MCF 10A (cell line): ENCODE results near the gene SCN8A. TPM values are rescaled to one million over a fixed set of nuclear protein-coding genes. Genes with fewer than 3 reads are reported as not detected.

Experiments
- BruUV-seq: library from RNA; stranded (reverse); fragments of 400-500 nt; replicated peaks from 2 replicates; lab custom pipeline; 2021; lab: Mats Ljungman, UMichigan
- CTCF ChIA-PET: fragments of 300-600 bp; sonication (Branson Sonifier 250); formaldehyde crosslinking; extraction: SDS; loops from one replicate; lab custom pipeline; 2021; ENCODE audit warnings: antibody characterized with exemption, inconsistent platforms; lab: Yijun Ruan, JAX
- POLR2A ChIA-PET: fragments of 300-600, 350-650 bp; sonication (Branson Sonifier 250); formaldehyde crosslinking; extraction: SDS; loops from one replicate; lab custom pipeline; 2020; ENCODE audit warnings: antibody characterized with exemption, inconsistent platforms; lab: Yijun Ruan, JAX
- DNase-seq: peaks from one replicate; pipeline ENCODE4 v3.0.0-alpha.2; 2018; ENCODE audit not compliant: unreplicated experiment
- H3K27ac Mint-ChIP-seq: one replicate; pipeline ENCODE4 v1.8.0; 2022; ENCODE audit warnings: mild to moderate bottlenecking, low read depth, mixed read lengths; ENCODE audit not compliant: unreplicated experiment
- H3K27me3 Mint-ChIP-seq: one replicate; pipeline ENCODE4 v1.8.0; 2022; ENCODE audit warnings: mixed read lengths; ENCODE audit not compliant: insufficient read depth, unreplicated experiment
- H3K36me3 Mint-ChIP-seq: one replicate; pipeline ENCODE4 v1.8.0; 2022; ENCODE audit warnings: mild to moderate bottlenecking, moderate library complexity, mixed read lengths; ENCODE audit not compliant: insufficient read depth, unreplicated experiment
- H3K4me1 Mint-ChIP-seq: one replicate; pipeline ENCODE4 v1.8.0; 2022; ENCODE audit warnings: mixed read lengths; ENCODE audit not compliant: insufficient read depth, unreplicated experiment
- H3K4me3 Mint-ChIP-seq: one replicate; pipeline ENCODE4 v1.8.0; 2022; ENCODE audit warnings: mild to moderate bottlenecking, moderate library complexity, mixed read lengths; ENCODE audit not compliant: unreplicated experiment
- H3K9me3 Mint-ChIP-seq: one replicate; pipeline ENCODE4 v1.8.0; 2022; ENCODE audit warnings: mixed read lengths; ENCODE audit not compliant: unreplicated experiment
- intact Hi-C: fragments of 100-400 bp; cut with micrococcal nuclease; formaldehyde crosslinking; loops from 2 replicates; pipeline ENCODE4 v1.14.1; 2022
- total RNA-seq: library from RNA; stranded (reverse); gene quantifications from 2 replicates; pipeline ENCODE4 v1.2.3, GENCODE V29; 2022
- TF ChIP-seq, protein P1 (sequence below): fragments of 200-600 bp; IDR thresholded peaks from one replicate; pipeline ENCODE4 v1.8.0; 2022; ENCODE audit warnings: antibody characterized with exemption, mild to moderate bottlenecking; ENCODE audit not compliant: unreplicated experiment

The SCN8A gene
- total RNA-seq, 1 experiment from 2014 or later: 0.70 TPM

DNA sequence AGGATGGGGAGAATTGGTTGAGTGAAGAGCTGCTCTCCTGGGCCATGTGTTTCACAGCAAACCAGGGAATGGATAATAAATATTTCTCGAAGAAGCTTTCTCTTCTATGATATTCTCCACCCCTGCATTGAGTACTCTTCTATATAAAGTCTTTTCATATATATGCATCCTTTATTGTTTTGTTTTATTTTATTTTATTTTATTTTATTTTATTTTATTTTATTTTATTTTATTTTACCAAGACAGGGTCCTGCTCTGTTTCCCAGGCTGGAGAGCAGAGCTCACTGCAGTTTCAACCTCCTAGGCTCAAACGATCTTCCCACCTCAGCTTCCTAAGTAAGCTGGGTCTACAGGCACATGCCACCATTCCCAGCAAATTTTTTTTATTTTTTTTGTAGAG lies 85.8 kb downstream of the SCN8A start:
- intact Hi-C loops: loop anchor here (5.0 kb wide), 2 partner anchors 145 kb away; no protein-coding TSS in a partner anchor
- TF ChIP-seq, protein P1, sequence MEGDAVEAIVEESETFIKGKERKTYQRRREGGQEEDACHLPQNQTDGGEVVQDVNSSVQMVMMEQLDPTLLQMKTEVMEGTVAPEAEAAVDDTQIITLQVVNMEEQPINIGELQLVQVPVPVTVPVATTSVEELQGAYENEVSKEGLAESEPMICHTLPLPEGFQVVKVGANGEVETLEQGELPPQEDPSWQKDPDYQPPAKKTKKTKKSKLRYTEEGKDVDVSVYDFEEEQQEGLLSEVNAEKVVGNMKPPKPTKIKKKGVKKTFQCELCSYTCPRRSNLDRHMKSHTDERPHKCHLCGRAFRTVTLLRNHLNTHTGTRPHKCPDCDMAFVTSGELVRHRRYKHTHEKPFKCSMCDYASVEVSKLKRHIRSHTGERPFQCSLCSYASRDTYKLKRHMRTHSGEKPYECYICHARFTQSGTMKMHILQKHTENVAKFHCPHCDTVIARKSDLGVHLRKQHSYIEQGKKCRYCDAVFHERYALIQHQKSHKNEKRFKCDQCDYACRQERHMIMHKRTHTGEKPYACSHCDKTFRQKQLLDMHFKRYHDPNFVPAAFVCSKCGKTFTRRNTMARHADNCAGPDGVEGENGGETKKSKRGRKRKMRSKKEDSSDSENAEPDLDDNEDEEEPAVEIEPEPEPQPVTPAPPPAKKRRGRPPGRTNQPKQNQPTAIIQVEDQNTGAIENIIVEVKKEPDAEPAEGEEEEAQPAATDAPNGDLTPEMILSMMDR: no peak
- ChIA-PET POLR2A (interaction anchor here (0.6 to 1.3 kb wide), 4 partner anchors 10 to 1099 kb away, joined by 3 to 5 read pairs (median 3); no protein-coding TSS in a partner anchor), CTCF (interaction anchor here (0.5 to 1.7 kb wide), 8 partner anchors 9 to 392 kb away, joined by 3 to 7 read pairs (median 3); no protein-coding TSS in a partner anchor)
- H3K27me3 Mint-ChIP-seq: peaks cover 34% of the 10 kb centered on the region
- peaks cover 7% of the 10 kb centered on the region for H3K4me1 Mint-ChIP-seq
- H3K9me3 Mint-ChIP-seq: no peaks in the 10 kb centered on the region
- no TSS peak for BruUV-seq
- H3K36me3 Mint-ChIP-seq: no peaks in the 10 kb centered on the region
- no peak for DNase-seq
- no peak overlapping the region for H3K4me3 Mint-ChIP-seq
- no peak overlapping the region for H3K27ac Mint-ChIP-seq

DNA sequence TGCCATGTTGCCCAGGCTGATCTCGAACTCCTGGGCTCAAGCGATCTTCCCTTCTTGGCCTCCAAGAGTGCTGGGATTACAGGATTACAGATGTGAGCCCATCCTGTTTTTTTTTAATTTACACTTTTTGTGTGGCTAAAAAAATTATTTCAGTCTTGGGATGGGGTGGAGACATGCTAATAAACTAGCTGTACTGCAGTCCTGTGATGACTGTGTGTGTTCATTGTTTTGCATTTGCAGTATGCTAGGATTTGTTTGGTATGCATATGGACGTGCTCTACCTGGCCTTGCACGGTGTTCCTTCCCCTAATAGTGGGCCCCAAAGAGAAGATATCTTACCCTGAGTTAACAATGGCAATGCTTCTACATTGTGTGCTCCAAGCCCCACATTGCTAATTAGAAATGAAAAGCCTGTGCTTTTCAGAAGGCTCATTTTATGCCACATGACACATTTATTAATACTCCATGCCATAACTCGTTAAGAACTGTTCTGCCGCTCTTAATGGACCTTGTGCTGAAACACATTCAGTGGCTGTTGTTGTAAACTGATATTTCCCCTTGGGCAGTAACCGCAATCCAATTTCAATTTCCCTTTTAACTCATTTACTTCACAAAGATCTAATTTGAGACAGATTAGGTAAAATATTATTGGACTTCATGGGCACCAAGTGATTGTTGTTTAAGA lies 86.4 kb downstream of the SCN8A start:
- TF ChIP-seq, protein P1: no peak
- BruUV-seq: no TSS peak
- H3K27me3 Mint-ChIP-seq: peaks cover 40% of the 10 kb centered on the region
- H3K4me1 Mint-ChIP-seq: peaks cover 2% of the 10 kb centered on the region
- DNase-seq: no peak
- CTCF ChIA-PET: interaction anchor here (0.5 to 2.2 kb wide), 9 partner anchors 10 to 257 kb away, joined by 3 to 9 read pairs (median 4); no protein-coding TSS in a partner anchor
- intact Hi-C loops: loop anchor here (5.0 kb wide), 2 partner anchors 145 kb away; no protein-coding TSS in a partner anchor
- no peak overlapping the region for H3K4me3 Mint-ChIP-seq
- H3K27ac Mint-ChIP-seq: no peak overlapping the region
- no peaks in the 10 kb centered on the region for H3K9me3 Mint-ChIP-seq
- H3K36me3 Mint-ChIP-seq: no peaks in the 10 kb centered on the region
- POLR2A ChIA-PET: interaction anchor here (0.7 kb wide), 1 partner anchor 18 kb away, joined by 5 read pairs; no protein-coding TSS in a partner anchor

DNA sequence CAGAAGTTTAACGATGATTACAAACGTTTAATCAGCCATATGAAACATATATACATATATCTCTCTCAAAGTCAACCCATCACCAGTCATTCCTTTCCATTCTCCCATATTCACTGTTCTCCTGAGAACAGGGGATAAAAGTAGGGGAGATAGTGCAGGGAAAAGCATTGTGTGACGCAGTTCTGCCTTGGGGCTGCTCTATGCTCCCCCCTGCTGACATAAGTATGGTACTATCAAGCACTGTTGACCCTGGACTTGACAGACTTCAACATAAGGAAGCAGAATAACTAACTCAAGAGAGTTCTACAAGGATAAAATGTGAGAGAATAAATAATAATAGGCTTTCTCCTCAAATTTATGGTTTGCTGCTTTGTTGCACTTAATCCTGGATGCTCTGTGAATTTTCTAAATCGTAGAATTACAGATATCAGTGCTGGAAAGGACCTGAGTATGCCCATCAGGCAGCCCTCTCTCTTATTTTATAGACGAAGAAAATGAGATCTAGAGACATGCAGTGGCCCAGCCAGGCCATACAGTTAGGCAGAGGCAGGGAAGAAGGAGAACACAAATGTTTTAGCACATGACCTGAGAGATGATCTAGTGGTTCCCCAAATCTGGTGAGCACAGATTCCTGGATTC lies 87.2 kb downstream of the SCN8A start:
- intact Hi-C loops: loop anchor here (1.0 to 5.0 kb wide), 3 partner anchors 144 to 257 kb away; no protein-coding TSS in a partner anchor
- Mint-ChIP-seq H3K27me3 (peaks cover 42% of the 10 kb centered on the region), H3K4me1 (peaks cover under 1% of the 10 kb centered on the region), H3K27ac (no peak overlapping the region), H3K9me3 (no peaks in the 10 kb centered on the region), H3K36me3 (no peaks in the 10 kb centered on the region), H3K4me3 (no peak overlapping the region)
- TF ChIP-seq, protein P1: peak; percentile 76
- peak; percentile 63 for DNase-seq
- POLR2A ChIA-PET: no interaction called here
- CTCF ChIA-PET: interaction anchor here (0.6 to 2.2 kb wide), 11 partner anchors 10 to 402 kb away, joined by 3 to 9 read pairs (median 3); no protein-coding TSS in a partner anchor
- no TSS peak for BruUV-seq

DNA sequence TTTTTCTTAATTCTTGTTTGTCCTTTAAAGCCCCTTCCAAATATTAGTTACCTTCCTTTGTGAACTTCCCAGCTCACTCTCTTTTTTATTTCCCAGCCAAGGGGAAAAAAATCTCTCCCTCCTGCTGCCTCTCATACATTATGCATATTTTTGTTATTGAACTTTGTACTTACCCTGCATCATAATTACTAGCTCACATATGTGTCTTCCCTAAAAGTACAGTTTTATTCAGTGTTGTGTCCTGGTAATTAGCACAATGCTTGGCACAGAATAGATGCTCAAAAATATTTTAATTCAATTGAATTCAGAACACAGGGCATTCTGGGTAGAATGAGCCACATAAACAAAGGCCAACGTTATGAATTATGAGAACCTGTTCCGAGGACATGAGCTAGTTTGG lies 91.9 kb downstream of the SCN8A start:
- no TSS peak for BruUV-seq
- H3K4me1 Mint-ChIP-seq: peaks cover 25% of the 10 kb centered on the region
- intact Hi-C loops: no loop called here

More for the DNA sequence above, 91.9 kb downstream of the SCN8A start:
- Mint-ChIP-seq H3K27ac (no peak overlapping the region), H3K4me3 (no peak overlapping the region), H3K9me3 (no peaks in the 10 kb centered on the region), H3K27me3 (peaks cover 19% of the 10 kb centered on the region), H3K36me3 (peaks cover 6% of the 10 kb centered on the region)
- ChIA-PET CTCF (interaction anchor here (0.5 to 2.4 kb wide), 4 partner anchors 13 to 263 kb away, joined by 3 to 6 read pairs (median 3); no protein-coding TSS in a partner anchor), POLR2A (interaction anchor here (0.6 to 2.7 kb wide), 4 partner anchors 13 to 141 kb away, joined by 3 to 12 read pairs (median 4); no protein-coding TSS in a partner anchor)
- TF ChIP-seq, protein P1: no peak
- no peak for DNase-seq
